Measurements from ENCODE around the gene GGT5.
"Not testable (repeated sequence)": the region's sequence is repeated elsewhere in the genome, so short reads cannot be mapped to it uniquely, and the experiment has no call there.

GGT5 gene

GRCh38 chr22:24208012-24208749 lies 36.7 kb downstream of the GGT5 start:
- Histone ChIP-seq H3K4me1 (ENCODE audit: control insufficient read depth, insufficient read depth, low read length) (peaks cover 4% of the 10 kb centered on the region), H3K9ac (ENCODE audit: low read depth, low read length) (no peak overlapping the region)

GRCh38 chr22:24207264-24208011 lies 37.4 kb downstream of the GGT5 start:
- no peak overlapping the region for H3K9ac ChIP-seq (ENCODE audit: low read depth, low read length)
- no peaks in the 10 kb centered on the region for H3K36me3 ChIP-seq (ENCODE audit: control insufficient read depth, insufficient read depth, low read length)
- peaks cover 4% of the 10 kb centered on the region for H3K4me1 ChIP-seq (ENCODE audit: control insufficient read depth, insufficient read depth, low read length)
- H3K27me3 ChIP-seq (ENCODE audit: control insufficient read depth, insufficient read depth, low read length): no peaks in the 10 kb centered on the region
- no peaks in the 10 kb centered on the region for H3K9me3 ChIP-seq (ENCODE audit: control insufficient read depth, insufficient read depth, low read length)
- no peak overlapping the region for H3K4me3 ChIP-seq (ENCODE audit: low read depth, low read length)

More at GRCh38 chr22:24208012-24208749, 36.7 kb downstream of the GGT5 start:
- no peaks in the 10 kb centered on the region for H3K27me3 ChIP-seq (ENCODE audit: control insufficient read depth, insufficient read depth, low read length)
- H3K36me3 ChIP-seq (ENCODE audit: control insufficient read depth, insufficient read depth, low read length): no peaks in the 10 kb centered on the region
- H3K9me3 ChIP-seq (ENCODE audit: control insufficient read depth, insufficient read depth, low read length): no peaks in the 10 kb centered on the region
- no peak overlapping the region for H3K4me3 ChIP-seq (ENCODE audit: low read depth, low read length)

- not testable (repeated sequence) for H3K27me3 ChIP-seq (ENCODE audit: control insufficient read depth, insufficient read depth, low read length); H3K4me3 ChIP-seq (ENCODE audit: low read depth, low read length); H3K4me1 ChIP-seq (ENCODE audit: control insufficient read depth, insufficient read depth, low read length); H3K9me3 ChIP-seq (ENCODE audit: control insufficient read depth, insufficient read depth, low read length); H3K9ac ChIP-seq (ENCODE audit: low read depth, low read length); H3K36me3 ChIP-seq (ENCODE audit: control insufficient read depth, insufficient read depth, low read length)
Observed at GRCh38 chr22:24206460-24207263, 38.2 kb downstream of the GGT5 start.

GRCh38 chr22:24205438-24206195 lies 39.3 kb downstream of the GGT5 start:
- H3K4me3 ChIP-seq (ENCODE audit: low read depth, low read length): no peak overlapping the region
- H3K4me1 ChIP-seq (ENCODE audit: control insufficient read depth, insufficient read depth, low read length): peaks cover 4% of the 10 kb centered on the region
- H3K27me3 ChIP-seq (ENCODE audit: control insufficient read depth, insufficient read depth, low read length): no peaks in the 10 kb centered on the region
- H3K9me3 ChIP-seq (ENCODE audit: control insufficient read depth, insufficient read depth, low read length): no peaks in the 10 kb centered on the region
- H3K36me3 ChIP-seq (ENCODE audit: control insufficient read depth, insufficient read depth, low read length): no peaks in the 10 kb centered on the region
- no peak overlapping the region for H3K9ac ChIP-seq (ENCODE audit: low read depth, low read length)

GRCh38 chr22:24203856-24204255 lies 41.0 kb downstream of the GGT5 start:
- not testable (repeated sequence) for H3K9ac ChIP-seq (ENCODE audit: low read depth, low read length); H3K27me3 ChIP-seq (ENCODE audit: control insufficient read depth, insufficient read depth, low read length); H3K4me3 ChIP-seq (ENCODE audit: low read depth, low read length); H3K36me3 ChIP-seq (ENCODE audit: control insufficient read depth, insufficient read depth, low read length); H3K4me1 ChIP-seq (ENCODE audit: control insufficient read depth, insufficient read depth, low read length); H3K9me3 ChIP-seq (ENCODE audit: control insufficient read depth, insufficient read depth, low read length)

- no peaks in the 10 kb centered on the region for H3K36me3 ChIP-seq (ENCODE audit: control insufficient read depth, insufficient read depth, low read length)
- H3K4me3 ChIP-seq (ENCODE audit: low read depth, low read length): no peak overlapping the region
- no peaks in the 10 kb centered on the region for H3K27me3 ChIP-seq (ENCODE audit: control insufficient read depth, insufficient read depth, low read length)
- H3K9ac ChIP-seq (ENCODE audit: low read depth, low read length): no peak overlapping the region
- no peaks in the 10 kb centered on the region for H3K4me1 ChIP-seq (ENCODE audit: control insufficient read depth, insufficient read depth, low read length)
- no peaks in the 10 kb centered on the region for H3K9me3 ChIP-seq (ENCODE audit: control insufficient read depth, insufficient read depth, low read length)
Observed at GRCh38 chr22:24201681-24202614, 42.9 kb downstream of the GGT5 start.

- Histone ChIP-seq H3K9ac (ENCODE audit: low read depth, low read length) (no peak overlapping the region), H3K36me3 (ENCODE audit: control insufficient read depth, insufficient read depth, low read length) (no peaks in the 10 kb centered on the region), H3K4me1 (ENCODE audit: control insufficient read depth, insufficient read depth, low read length) (no peaks in the 10 kb centered on the region), H3K27me3 (ENCODE audit: control insufficient read depth, insufficient read depth, low read length) (no peaks in the 10 kb centered on the region), H3K4me3 (ENCODE audit: low read depth, low read length) (no peak overlapping the region), H3K9me3 (ENCODE audit: control insufficient read depth, insufficient read depth, low read length) (no peaks in the 10 kb centered on the region)
Observed at GRCh38 chr22:24200619-24201212, 44.2 kb downstream of the GGT5 start.

GRCh38 chr22:24198682-24199052 lies 46.2 kb downstream of the GGT5 start:
- Histone ChIP-seq H3K27me3 (ENCODE audit: control insufficient read depth, insufficient read depth, low read length) (no peaks in the 10 kb centered on the region), H3K9ac (ENCODE audit: low read depth, low read length) (no peak overlapping the region), H3K4me3 (ENCODE audit: low read depth, low read length) (no peak overlapping the region), H3K36me3 (ENCODE audit: control insufficient read depth, insufficient read depth, low read length) (no peaks in the 10 kb centered on the region), H3K4me1 (ENCODE audit: control insufficient read depth, insufficient read depth, low read length) (no peaks in the 10 kb centered on the region), H3K9me3 (ENCODE audit: control insufficient read depth, insufficient read depth, low read length) (no peaks in the 10 kb centered on the region)

GRCh38 chr22:24191893-24192292 lies 53.0 kb downstream of the GGT5 start:
- no peaks in the 10 kb centered on the region for H3K36me3 ChIP-seq (ENCODE audit: control insufficient read depth, insufficient read depth, low read length)
- H3K4me1 ChIP-seq (ENCODE audit: control insufficient read depth, insufficient read depth, low read length): no peaks in the 10 kb centered on the region
- no peak overlapping the region for H3K9ac ChIP-seq (ENCODE audit: low read depth, low read length)
- H3K9me3 ChIP-seq (ENCODE audit: control insufficient read depth, insufficient read depth, low read length): no peaks in the 10 kb centered on the region
- H3K27me3 ChIP-seq (ENCODE audit: control insufficient read depth, insufficient read depth, low read length): no peaks in the 10 kb centered on the region
- H3K4me3 ChIP-seq (ENCODE audit: low read depth, low read length): no peak overlapping the region

- H3K9me3 ChIP-seq (ENCODE audit: control insufficient read depth, insufficient read depth, low read length): no peaks in the 10 kb centered on the region
- H3K9ac ChIP-seq (ENCODE audit: low read depth, low read length): no peak overlapping the region
Observed at GRCh38 chr22:24191381-24191841, 53.5 kb downstream of the GGT5 start.

More at GRCh38 chr22:24191381-24191841, 53.5 kb downstream of the GGT5 start:
- no peaks in the 10 kb centered on the region for H3K27me3 ChIP-seq (ENCODE audit: control insufficient read depth, insufficient read depth, low read length)
- no peaks in the 10 kb centered on the region for H3K4me1 ChIP-seq (ENCODE audit: control insufficient read depth, insufficient read depth, low read length)
- no peaks in the 10 kb centered on the region for H3K36me3 ChIP-seq (ENCODE audit: control insufficient read depth, insufficient read depth, low read length)
- no peak overlapping the region for H3K4me3 ChIP-seq (ENCODE audit: low read depth, low read length)

All from iPS-15b (cell line).